ENCODE data around the gene DMRT1.
"Not testable (repeated sequence)": the region's sequence is repeated elsewhere in the genome, so short reads cannot be mapped to it uniquely, and the experiment has no call there.

Gene DMRT1

GRCh38 chr9:972501-973294 lies 131.2 kb downstream of the DMRT1 start:
- no peak for DNase-seq

GRCh38 chr9:973295-973834 lies 131.9 kb downstream of the DMRT1 start:
- DNase-seq: no peak

- no peak for DNase-seq
Measured at GRCh38 chr9:974031-974995, 132.8 kb downstream of the DMRT1 start.

- no peak for DNase-seq
Measured at GRCh38 chr9:974996-975739, 133.7 kb downstream of the DMRT1 start.

GRCh38 chr9:975740-976257 lies 134.3 kb downstream of the DMRT1 start:
- DNase-seq: no peak

- peak; percentile 59 for DNase-seq
Measured at GRCh38 chr9:976258-976942, 134.9 kb downstream of the DMRT1 start, which contains the start of gene DMRT3. Gene DMRT3, plus strand, starts transcription at chr9:976655. Its CDS starts 347 bp downstream, at chr9:977002.

GRCh38 chr9:976943-977837 lies 135.7 kb downstream of the DMRT1 start:
- no peak for DNase-seq

- no peak for DNase-seq
Measured at GRCh38 chr9:977838-978830, 136.6 kb downstream of the DMRT1 start.

- DNase-seq: no peak
Measured at GRCh38 chr9:979983-980382, 138.5 kb downstream of the DMRT1 start.

- no peak for DNase-seq
Measured at GRCh38 chr9:980640-981039, 139.1 kb downstream of the DMRT1 start.

GRCh38 chr9:981491-981898 lies 140.0 kb downstream of the DMRT1 start:
- no peak for DNase-seq

GRCh38 chr9:982394-983230 lies 141.1 kb downstream of the DMRT1 start:
- DNase-seq: no peak

- DNase-seq: no peak
Measured at GRCh38 chr9:994005-994404, 152.5 kb downstream of the DMRT1 start.

- no peak for DNase-seq
Measured at GRCh38 chr9:995192-995591, 153.7 kb downstream of the DMRT1 start.

- DNase-seq: no peak
Measured at GRCh38 chr9:995781-996180, 154.3 kb downstream of the DMRT1 start.

GRCh38 chr9:998299-999110 lies 157.0 kb downstream of the DMRT1 start:
- not testable (repeated sequence) for DNase-seq

- DNase-seq: no peak
Measured at GRCh38 chr9:1001838-1002237, 160.3 kb downstream of the DMRT1 start.

- DNase-seq: no peak
Measured at GRCh38 chr9:1002678-1003077, 161.2 kb downstream of the DMRT1 start.

Data from left hindlimb (tissue), 1 donor.